HG03064 (cell line): Measurements from ENCODE around the gene FAT4.

ENCODE experiments used
- ATAC-seq: cut with Tn5 transposase; IDR thresholded peaks from one replicate; pipeline ENCODE4 v1.9.1; 2021; ENCODE audit warnings: low read depth; ENCODE audit not compliant: unreplicated experiment

The FAT4 gene, protein sequence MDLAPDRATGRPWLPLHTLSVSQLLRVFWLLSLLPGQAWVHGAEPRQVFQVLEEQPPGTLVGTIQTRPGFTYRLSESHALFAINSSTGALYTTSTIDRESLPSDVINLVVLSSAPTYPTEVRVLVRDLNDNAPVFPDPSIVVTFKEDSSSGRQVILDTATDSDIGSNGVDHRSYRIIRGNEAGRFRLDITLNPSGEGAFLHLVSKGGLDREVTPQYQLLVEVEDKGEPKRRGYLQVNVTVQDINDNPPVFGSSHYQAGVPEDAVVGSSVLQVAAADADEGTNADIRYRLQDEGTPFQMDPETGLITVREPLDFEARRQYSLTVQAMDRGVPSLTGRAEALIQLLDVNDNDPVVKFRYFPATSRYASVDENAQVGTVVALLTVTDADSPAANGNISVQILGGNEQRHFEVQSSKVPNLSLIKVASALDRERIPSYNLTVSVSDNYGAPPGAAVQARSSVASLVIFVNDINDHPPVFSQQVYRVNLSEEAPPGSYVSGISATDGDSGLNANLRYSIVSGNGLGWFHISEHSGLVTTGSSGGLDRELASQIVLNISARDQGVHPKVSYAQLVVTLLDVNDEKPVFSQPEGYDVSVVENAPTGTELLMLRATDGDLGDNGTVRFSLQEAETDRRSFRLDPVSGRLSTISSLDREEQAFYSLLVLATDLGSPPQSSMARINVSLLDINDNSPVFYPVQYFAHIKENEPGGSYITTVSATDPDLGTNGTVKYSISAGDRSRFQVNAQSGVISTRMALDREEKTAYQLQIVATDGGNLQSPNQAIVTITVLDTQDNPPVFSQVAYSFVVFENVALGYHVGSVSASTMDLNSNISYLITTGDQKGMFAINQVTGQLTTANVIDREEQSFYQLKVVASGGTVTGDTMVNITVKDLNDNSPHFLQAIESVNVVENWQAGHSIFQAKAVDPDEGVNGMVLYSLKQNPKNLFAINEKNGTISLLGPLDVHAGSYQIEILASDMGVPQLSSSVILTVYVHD (N-terminal part only)

DNA sequence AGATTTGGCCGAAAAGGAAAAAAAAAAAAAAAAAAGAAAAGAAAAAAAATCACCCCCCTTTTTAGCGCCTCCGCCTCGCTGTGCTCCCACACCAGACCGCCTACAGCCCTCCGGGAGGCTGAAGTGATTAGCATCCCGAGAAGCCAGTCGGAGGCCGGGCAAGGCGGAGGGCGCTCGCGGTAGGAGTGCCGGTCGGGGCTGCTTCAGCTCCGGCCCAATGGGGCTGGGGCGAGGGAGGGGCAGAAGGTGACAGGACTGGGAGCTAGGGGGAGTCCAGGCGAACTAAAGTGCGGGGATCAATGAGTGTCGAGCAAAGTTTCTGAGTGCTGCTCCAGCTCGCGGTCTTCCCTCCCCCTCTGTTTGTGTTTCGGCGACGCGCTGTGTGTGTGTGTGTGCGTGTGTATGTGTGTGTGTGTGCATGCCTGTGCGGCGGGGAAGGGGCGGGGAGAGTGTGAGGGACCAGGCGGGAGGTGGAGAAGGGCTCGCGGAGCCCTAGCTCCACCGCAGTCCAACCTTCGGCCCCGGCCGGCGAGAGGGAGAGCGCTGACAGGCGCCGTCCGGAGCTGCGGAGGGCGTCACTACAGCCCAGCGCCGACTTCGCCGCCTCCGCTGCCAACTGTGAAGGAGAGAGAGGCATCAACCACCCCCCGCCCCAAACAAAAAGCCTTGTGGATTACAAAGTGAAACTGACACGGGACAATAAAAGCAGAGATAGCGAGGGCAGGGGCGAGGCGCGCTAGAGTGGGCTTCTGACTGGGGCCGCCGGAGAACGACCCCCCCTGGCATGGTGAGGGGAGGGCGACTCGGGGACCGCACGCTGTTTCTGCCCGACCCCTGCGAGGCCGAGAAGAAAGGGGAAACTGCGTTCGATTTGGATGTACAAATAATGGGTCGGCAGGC is at the start of gene FAT4:
FAT4 (plus strand) TSS at position 280 of the 900 bp plus-strand sequence. CDS start 1,457 bp downstream, outside the sequence.
- peak; percentile 72 for ATAC-seq

DNA sequence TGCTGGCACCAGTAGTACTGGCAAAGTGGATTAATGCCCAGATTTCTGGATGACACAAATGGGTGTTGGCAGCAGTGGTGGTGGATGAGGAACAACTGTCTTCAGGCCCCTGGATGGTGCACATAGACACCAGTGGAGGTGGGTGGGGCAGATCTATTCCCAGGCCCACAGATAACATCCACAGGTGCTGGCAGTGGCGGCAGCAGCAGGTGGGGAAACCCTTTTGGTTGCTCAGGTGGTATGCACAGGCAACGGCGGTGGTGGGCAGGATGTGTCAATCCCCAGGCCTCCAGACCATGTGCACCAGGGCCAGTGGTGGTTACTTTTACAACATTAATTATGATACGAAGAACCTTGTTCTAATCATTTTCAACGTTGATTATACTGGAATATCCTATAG is 48.9 kb upstream of the FAT4 start:
- ATAC-seq = no peak

DNA sequence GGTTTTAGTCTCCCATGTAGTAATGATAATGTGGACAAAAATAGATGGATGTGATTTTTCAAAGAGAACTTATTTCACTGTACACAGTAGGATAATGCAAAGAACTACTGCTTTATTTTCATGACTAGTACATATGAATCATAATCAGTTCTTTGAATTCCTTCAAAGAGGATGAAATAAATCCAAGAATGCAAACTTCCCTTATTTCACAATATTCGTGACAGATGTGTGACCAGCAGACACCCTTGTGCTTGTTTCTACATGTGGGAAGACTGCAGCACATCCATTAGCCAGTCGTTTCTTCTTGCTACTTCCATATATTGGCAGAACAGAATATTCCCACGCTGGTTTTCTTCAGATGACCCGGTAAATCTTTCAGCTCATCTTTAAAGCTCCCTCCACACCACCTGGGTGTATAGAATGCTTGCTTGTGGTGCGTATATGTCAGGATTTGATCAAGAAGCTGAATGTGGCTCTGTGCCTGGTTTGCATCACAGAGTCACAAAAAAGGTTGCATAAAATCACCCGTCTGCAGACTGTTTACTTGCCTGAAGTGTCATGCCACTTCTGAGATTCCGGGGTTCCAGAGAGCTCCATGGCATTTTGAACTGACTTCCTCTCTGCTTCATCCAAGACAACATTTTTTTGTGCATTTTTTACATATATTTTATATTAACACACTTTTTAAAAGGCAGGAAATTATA is 47.7 kb upstream of the FAT4 start:
- ATAC-seq = no peak

DNA sequence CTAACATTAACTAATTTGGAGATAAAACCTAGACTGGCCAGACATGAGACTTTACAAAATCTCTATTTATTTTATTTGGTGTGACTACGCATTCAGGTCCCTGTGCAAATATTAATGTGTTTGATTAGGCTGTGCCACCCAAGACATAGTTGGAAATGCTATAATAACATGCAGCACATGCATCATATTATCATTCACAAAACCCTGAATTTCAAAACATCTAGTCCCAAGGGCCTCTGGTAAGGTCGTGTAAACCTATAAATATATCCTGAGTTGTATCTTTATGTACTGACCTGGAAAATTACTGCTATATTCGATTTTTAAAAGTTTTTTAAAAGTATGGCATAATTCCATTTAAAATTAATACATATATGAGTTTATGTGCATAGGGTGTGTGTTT is 47.1 kb upstream of the FAT4 start:
- no peak for ATAC-seq

DNA sequence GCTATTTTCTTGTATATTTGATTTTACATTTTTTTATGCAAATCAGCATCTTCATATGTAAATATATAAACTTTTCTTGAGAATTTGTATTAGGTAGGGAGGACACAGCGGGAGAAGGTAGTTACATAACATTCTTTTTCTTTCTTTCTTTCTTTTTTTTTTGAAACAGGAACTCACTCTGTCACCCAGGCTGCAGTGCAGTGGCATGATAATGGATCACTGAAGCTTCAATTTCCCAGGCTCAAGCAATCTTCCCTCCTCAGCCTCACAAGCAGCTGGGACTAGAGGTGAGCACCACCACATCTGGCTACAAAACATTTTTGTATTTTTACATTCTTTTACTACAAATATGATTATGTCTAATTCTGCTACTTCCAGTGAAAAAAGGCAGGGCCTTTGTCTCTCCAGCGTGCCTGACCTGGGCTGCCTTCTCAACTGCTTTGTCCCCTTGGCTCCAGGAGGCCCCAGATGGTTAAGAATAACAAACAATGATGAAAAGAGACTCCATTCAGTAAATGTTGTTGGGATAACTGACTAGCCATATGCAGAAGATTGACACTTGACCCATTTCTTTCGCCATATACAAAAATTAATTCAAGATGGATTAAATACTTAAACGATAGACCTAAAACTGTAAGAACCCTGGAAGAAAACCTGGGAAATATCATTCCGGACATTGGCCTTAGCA is 46.5 kb upstream of the FAT4 start:
- no peak for ATAC-seq

DNA sequence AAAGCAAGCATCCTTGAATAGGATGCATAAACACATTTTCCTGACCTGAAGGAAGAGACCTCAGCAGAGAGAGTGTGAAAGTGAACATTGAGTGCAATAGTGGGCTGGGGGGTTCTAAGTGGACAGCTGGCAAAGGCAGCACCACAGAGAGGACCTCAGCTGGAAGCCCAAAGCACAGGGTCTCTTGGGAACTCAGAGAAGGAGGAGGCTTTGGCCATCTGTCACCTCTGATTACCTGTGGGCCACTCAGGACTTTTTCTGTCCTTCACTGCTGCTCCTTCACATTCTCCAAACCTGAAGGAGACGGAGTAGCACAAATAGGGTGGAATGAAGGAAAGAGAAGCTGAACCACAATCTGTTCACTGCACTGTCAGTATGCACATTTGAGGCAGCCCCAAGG is 37.9 kb upstream of the FAT4 start:
- ATAC-seq = no peak

DNA sequence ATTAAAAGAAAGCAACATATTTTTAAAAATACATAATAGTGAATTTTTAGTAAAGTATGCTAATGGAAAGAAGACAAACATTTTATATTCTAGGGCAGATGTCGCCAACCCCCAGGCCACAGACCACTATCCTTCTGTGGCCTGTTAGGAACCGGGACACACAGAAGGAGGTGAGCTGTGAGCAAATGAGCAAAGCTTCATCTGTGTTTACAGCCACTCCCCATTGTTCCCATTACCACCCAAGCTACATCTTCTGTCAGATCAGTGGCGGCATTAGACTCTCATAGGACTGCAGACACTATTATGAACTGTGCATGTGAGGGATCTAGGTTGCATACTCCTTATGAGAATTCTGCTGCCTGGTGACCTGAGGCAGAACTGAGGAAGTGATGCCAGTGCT is 37.0 kb upstream of the FAT4 start:
- no peak for ATAC-seq

DNA sequence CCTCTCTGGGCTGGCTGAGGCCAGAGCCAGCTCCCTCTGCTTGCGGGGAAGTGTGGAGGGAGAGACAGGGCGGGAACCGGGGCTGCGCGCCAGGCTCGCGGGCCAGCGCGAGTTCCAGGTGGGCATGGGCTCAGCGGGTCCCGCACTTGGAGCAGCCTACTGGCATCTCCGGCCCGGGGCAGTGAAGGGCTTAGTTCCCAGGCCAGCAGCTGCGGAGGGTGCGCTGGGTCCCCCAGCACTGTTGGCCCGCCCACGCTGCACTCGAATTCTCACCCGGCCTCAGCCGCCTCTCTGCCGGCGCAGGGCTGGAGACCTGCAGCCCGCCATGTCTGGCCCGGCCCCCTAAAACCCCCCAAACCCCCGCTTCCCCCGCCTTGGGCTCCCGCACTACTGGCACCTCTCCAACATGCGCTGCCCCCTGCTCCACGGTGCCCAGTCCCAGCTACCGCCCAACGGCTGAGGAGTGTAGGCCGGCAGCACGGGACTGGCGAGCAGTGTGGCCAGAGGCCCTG is 33.8 kb upstream of the FAT4 start:
- no peak for ATAC-seq

DNA sequence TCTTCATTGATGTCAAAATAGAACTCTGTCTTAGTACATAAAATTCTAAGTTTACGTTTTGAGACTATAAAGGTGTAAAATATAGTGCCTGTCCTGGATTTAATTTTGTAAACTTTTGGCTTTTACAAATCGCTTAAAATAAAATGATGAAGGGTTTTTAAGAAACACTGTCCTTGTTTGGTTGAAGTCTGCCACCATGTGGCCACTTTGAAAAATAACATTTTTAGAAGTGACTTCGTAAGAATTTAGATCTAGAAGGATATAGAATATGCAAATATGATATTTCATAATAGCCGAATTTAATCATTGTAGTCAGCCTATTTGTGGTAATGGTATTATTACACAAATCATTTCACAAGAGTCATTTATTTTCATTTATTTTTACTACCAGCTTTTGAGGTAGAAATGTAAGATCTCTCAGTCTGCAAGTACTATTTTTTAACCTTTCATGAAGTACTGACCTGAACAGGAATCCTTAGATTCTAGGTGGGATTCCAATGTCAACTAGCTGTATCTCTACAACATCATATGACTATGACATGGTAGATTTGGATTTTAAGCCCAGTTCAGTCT is 31.0 kb upstream of the FAT4 start:
- ATAC-seq = no peak

DNA sequence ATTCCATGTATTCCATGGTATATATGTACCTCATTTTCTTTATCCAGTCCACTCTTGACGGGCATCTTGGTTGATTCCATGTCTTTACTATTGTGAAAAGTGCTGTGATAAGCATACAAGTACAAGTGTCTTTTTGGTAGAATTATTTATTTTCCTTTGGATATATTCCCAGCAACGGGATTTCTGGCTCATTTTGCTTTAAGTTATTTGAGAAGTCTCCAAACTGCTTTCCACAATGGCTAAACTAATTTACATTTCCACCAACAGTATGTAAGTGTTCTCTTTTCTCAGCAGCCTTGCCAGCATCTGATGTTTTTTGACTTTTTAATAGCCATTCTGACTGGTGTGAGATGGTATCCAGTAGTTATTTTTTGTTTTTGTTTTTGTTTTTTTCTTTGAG is 17.6 kb upstream of the FAT4 start:
- no peak for ATAC-seq

DNA sequence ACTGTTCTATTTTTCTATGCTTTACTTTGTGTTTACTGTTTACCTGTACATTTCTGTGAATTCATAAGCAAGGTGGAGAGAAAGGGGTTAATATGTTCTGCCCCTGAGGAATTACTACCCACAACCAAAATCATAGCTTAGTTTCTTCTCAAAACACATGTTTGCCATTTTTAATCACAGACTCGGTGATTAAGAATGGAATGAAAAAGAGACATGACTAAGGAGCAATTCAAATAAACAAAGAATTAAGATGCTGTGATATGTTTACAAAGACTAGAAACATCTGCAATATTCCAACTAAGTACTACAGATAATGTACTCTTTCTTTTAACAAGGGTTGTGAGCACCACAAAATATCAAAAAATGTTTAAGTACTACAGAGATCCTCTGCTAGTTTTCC is 11.7 kb upstream of the FAT4 start:
- no peak for ATAC-seq

DNA sequence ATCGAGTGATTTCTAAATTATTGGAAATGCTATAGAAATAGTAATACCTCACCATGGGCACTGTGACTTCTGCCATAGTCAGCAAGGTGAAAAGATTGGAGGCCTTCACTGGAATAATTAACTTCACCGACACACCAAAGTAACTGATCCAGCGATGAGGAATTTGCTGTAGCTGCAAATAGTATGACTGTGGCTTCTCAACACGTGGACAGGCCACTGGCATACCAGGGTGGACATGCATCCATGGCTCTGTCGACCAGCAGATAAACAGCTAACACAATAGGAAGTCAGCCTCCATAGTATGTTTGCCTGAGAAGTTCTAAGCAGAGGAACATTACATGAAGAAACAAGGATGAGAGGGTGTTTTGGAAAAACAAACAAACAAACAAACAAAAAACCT is 10.9 kb upstream of the FAT4 start:
- ATAC-seq = no peak

DNA sequence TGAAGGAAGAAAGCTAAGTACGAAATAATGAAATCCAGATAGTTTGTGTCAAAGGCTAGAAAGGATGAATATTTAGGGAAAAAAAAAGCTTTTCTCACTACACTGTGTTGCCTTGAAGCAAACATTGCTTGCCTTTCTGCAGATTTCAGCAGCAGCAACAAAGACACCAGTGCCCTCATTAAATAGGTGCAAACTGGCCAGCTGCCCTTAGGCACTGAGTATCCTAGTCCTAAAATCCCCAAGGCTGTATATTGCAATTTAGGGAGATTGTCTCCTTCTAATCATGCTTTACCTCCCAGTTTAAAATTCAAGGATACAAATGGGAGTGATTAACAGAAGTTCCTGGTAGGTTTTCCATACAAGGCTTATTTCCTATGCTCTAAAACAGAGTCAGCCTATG is 8.6 kb upstream of the FAT4 start:
- no peak for ATAC-seq

DNA sequence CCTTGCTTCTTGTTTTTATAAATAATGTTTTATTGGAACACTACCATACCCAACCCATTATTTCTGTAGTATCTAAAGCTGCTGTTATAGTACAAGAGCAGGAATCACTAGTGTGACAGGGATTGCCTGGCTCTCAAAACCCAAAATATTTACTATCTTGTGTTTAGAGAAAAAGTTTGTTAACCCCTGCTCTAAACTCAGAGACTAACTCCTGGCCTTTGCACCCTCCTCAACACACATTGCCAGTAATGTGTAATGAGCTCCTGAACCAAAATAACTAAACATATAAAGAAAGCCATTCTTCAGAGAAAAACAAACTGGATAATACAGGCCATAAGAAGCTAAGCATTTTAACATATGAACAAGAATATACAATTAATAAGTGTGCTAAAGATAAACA is 8.2 kb upstream of the FAT4 start:
- ATAC-seq = no peak

DNA sequence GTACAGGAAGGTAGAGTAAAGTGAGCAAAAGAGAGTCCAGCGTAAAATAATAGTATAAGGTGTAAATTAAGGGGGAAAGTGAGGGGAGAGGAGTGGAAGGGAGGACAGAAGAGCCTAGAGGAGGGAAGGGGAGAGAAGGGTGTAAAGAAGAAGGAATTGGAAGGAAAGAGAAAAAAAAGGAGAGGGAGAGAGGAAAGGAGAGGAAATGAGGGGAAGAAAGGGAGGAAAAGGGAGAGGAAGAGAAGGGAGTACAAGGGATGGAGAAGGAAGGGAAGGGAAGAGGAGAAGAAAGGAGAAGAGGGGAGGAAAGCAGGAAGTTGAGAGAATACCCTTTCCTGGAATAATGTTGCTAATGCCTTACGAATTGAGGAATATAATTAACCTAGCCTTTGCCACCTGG is 3.3 kb upstream of the FAT4 start:
- ATAC-seq = no peak

DNA sequence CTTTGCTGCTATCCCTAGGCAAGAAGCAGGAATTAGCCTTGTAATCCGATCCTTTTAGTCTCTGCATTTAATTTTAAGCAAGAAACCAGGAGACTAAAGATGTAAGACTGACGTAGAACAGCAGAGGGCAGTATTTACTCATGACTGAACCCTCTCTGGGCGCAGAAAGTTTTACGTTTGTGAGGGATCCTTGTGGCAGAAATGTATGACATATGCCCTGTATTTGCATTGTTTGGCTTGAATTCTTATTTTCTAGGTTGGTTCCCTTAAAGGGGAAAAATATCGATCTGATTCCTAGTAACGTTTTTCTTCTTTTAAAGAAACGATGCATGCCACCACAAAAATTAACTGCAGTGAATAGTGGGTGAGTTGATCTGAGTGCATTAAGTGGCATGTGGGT is 1.3 kb upstream of the FAT4 start:
- no peak for ATAC-seq

DNA sequence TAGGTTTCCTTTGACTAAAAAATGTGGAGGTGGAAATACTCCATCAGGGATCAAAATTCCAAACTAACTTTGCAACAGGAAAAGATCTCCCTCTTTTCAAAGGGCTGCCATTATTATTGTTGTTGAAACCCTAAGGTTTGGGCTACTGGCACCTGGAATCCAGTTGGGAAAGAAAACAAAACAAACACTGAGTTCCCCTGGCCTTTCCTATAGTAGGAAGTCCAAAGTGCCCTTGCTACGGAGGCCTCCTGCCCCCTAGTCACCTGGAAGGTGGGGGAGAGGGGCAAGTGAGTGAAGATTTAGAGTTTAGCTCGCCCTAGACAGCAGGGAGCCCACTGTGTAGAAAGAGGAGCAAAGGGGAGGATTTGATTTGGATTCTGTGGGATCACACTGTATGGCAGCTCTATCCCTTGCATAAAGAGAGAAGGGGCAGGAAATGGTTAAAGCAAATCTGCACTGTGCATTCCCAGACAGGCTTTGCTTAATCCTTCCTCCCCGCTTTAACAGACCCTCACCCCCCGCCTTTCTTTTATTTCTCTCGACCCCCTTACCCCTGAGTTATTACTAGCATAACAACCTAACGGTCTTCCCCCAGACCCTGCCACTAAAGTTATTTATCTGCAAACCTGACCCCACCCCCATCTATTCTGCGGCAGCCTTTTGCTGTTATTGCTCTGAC is 627 bp upstream of the FAT4 start:
- no peak for ATAC-seq
